B cell (primary cell): ENCODE measurements around the gene DLG1.

ENCODE experiments used
- EZH2 ChIP-seq: IDR thresholded peaks from 2 replicates; pipeline ENCODE4 v1.6.1; 2012; ENCODE audit warnings: borderline replicate concordance, low read depth, mild to moderate bottlenecking, moderate library complexity, low read length; ENCODE audit not compliant: insufficient read depth, poor library complexity, severe bottlenecking
- TF ChIP-seq, protein P1 (sequence below): fragments of 200-600 bp; IDR thresholded peaks from one replicate; pipeline ENCODE4 v1.8.0; 2022; ENCODE audit warnings: antibody characterized with exemption, mild to moderate bottlenecking

DNA sequence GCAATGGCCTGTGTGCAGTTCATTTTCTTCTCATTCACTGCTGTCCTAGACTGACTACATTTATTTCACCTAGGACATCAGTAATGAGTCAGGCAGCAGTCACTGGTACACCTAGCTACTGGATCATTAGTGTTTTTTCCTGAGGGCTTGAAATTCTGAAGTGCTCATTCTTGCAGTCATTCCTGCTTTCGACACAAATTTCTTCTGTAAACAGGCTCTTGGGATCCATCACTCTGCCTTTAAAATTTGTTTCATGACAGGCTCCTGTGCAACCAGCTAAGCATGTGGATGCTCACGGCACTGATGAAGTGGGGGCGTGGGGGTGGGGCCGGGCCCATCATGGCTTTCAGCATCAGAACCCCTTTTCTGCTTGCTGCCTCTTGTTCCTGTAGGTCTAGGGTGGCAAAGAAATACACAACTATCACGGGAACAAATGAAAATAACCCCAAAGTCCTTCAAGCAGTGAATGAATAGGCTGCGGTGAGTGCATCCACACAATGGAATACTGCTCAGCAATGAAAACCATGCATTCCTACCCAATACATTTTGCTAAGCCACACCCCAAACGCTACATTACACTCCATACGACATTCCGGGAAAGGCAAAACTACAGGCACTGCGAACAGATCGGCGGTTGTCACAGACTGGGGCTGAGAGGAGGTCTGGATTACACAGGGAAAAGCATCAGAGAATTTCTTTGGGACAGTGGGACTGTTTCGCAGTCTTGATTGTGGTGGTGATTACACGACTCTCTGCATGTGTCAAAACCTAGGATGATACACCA is 259.5 kb downstream of the DLG1 start:
- no peak for TF ChIP-seq EZH2
- TF ChIP-seq, protein P1, sequence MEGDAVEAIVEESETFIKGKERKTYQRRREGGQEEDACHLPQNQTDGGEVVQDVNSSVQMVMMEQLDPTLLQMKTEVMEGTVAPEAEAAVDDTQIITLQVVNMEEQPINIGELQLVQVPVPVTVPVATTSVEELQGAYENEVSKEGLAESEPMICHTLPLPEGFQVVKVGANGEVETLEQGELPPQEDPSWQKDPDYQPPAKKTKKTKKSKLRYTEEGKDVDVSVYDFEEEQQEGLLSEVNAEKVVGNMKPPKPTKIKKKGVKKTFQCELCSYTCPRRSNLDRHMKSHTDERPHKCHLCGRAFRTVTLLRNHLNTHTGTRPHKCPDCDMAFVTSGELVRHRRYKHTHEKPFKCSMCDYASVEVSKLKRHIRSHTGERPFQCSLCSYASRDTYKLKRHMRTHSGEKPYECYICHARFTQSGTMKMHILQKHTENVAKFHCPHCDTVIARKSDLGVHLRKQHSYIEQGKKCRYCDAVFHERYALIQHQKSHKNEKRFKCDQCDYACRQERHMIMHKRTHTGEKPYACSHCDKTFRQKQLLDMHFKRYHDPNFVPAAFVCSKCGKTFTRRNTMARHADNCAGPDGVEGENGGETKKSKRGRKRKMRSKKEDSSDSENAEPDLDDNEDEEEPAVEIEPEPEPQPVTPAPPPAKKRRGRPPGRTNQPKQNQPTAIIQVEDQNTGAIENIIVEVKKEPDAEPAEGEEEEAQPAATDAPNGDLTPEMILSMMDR = no peak
